NCI-H2029 (cell line): ENCODE data around the gene CLEC19A.
A peak's percentile ranks its signal among the peaks of the same experiment; 100 is the strongest.

Experiments
- DNase-seq: peaks from one replicate; lab custom pipeline; 2025; lab: John Stamatoyannopoulos, UW

CLEC19A gene

GRCh38 chr16:19285431-19285830 is at the start of gene CLEC19A:
Gene CLEC19A (plus strand): TSS chr16:19285731. CDS start chr16:19285852, 121 bp downstream.
- DNase-seq = no peak

GRCh38 chr16:19235886-19236285 is 49.6 kb upstream of the CLEC19A start:
- DNase-seq = no peak

- DNase-seq = no peak
These were observed 48.8 kb upstream of the CLEC19A start for GRCh38 chr16:19236561-19237209.

DNA sequence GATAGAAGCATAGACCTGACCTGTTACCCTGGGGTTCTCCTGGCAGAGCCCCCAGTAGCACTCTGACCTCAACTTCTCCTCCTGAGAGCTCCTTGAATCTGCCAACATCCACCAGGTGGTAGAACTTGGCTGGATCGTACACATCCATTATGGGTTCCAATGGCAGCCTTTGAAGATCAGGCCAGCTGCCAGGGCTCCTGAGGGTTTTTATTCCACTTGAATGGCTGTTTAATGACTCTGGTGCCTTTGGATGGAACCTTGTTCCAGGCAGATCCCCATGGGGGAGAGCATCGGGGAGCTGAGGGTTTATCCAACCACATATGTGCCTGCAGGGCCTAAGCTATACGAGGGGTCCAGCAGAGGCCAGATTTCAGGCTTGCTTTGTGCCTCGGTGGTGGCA is 47.1 kb upstream of the CLEC19A start:
- DNase-seq = peak; percentile 67

GRCh38 chr16:19239511-19240155 is 45.9 kb upstream of the CLEC19A start:
- DNase-seq = peak; percentile 72

GRCh38 chr16:19240494-19240893 is 45.0 kb upstream of the CLEC19A start:
- no peak for DNase-seq

- DNase-seq = no peak
These were observed 44.0 kb upstream of the CLEC19A start for GRCh38 chr16:19241512-19241911.

- DNase-seq = no peak
These were observed 43.3 kb upstream of the CLEC19A start for GRCh38 chr16:19242186-19242585.

- no peak for DNase-seq
These were observed 42.5 kb upstream of the CLEC19A start for GRCh38 chr16:19242987-19243575.

DNA sequence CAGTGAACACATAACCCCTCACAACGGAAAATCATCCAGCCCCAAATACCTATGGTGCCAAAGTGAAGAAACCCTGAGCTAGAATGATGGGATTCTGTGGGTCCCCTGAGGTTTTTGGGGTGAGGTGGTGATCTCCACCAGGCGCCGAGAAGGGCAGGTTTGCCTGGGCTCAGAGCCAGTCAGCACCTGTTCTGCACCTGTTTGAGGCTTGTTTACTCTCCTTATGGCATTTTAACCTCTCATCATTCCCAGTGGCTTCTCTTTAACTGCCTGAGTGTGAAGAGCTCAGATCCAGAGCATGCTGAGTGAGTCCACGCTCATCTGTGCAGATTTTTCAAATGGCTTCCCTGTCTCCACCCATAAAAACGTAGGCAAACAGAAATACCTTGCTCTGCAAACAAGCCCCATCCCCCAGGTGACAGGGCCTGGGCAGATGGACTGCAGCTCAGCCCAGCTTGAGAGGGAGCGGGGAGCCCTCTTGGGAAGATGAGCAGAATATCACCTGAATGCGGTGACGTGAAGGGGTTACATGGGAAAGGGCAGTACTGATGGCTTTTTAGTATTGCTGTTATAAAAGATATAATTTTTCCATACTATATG is 40.1 kb upstream of the CLEC19A start:
- peak; percentile 98 for DNase-seq

- no peak for DNase-seq
These were observed 32.6 kb upstream of the CLEC19A start for GRCh38 chr16:19252904-19253303.

DNA sequence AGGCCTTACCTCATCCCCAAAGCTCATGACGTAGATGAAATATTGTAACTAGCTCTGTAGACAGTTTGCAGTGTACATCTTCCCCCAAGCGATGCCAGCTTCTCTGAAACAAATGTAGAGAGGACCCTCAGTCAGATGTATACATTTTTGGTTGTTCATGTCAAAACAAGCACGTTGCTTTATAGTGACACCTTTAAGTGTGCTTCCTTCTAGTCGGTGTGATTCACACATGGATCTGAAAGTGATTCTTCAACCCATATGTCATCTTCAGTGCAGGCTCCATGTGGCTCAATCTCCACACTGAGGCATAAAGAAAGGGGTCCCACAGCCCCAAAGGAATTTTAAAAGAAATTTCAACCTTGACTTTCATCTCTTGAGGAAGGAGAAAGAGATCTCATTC is 30.9 kb upstream of the CLEC19A start:
- DNase-seq = no peak

DNA sequence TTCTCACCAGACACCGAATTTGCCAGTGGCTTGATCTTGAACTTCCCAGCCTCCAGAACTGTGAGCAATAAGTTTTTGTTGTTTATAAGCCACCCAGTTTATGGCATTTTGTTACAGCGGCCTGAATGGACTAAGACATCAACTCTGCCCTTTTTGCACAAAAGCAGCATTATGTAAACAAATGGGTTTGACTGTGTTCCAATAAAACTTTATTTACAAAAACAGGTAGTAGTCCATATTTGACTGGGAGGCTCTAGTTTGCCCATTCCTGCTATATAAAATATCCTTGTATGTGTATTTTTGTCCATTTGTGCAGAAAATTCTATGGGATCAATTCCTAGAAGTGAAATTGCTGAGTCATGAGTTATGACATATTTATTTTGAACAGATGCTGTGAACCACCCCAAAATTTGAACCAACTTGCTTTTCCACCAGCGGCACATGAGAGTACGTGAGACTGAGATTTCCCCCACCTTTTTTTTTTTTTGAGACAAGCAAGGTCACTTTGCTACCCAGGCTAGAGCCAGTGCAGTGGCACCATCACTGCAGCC is 21.3 kb upstream of the CLEC19A start:
- no peak for DNase-seq

GRCh38 chr16:19265380-19265930 is 20.1 kb upstream of the CLEC19A start:
- no peak for DNase-seq

DNA sequence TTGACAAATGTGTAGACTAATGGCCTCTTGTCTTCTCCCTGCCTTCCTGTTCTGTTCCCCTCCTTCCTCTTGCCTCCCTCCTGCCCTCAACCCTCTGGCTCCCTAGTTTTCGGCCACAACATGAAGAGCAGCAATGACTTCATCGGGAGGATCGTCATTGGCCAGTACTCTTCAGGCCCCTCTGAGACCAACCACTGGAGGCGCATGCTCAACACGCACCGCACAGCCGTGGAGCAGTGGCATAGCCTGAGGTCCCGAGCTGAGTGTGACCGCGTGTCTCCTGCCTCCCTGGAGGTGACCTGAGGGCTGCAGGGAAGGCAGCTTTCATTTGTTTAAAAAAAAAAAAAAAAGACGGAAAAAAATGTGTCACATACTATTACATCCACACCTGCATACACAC is 18.8 kb upstream of the CLEC19A start:
- DNase-seq = no peak

- DNase-seq = no peak
These were observed 16.4 kb upstream of the CLEC19A start for GRCh38 chr16:19269098-19269497.

GRCh38 chr16:19274165-19274797 is 11.2 kb upstream of the CLEC19A start:
- DNase-seq = no peak

DNA sequence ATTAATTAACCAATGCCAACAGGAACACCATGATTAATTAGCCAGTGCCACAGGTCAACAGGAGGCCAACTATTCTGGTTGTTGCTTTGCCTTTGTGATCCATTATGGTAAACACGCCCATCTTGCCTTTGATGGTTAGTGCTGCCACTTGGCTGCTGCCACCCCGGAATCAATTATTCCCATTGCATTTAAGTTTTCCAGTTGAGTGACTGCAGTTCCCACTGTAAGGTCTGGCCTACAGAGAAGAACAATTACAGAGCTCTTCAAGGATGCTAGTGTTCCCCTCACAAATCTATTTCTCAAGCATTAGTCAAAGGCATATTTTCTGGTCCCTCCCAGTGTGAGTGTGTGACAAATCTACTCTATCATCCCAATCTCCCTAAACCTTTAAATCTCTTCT is 7.1 kb upstream of the CLEC19A start:
- DNase-seq = no peak

- DNase-seq = no peak
These were observed 4.3 kb upstream of the CLEC19A start for GRCh38 chr16:19281246-19281645.

GRCh38 chr16:19282101-19282500 is 3.4 kb upstream of the CLEC19A start:
- no peak for DNase-seq

DNA sequence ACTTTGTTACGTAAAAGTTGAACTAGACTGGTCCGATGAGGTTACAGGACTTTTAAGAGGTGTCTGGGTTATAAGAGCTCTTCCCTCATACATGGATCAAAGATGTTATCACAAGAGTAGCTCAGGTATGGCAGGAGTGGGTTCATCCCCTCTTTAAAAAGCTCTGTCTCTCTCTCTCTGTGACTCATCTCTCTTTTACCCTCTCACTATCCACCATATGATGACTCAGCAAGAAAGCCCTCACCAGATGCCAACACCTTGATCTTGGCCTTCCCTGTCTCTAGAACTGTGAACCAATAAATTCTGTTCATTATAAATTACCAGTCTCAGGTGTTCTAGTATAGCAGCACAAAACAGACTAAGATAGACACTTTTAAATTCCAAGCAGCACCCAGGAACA is 1.9 kb upstream of the CLEC19A start:
- no peak for DNase-seq

GRCh38 chr16:19284207-19284606 is 1.3 kb upstream of the CLEC19A start:
- peak; percentile 81 for DNase-seq
